Astrocyte of the spinal cord (primary cell): ENCODE data around the gene ACSF2.

ENCODE experiments used
- DNase-seq: peaks from one replicate; pipeline ENCODE4 v3.0.0; 2011; ENCODE audit warnings: low read depth, low spot score
- H3K4me3 ChIP-seq: 2 replicates; pipeline ENCODE4 v1.5.1; 2011; ENCODE audit warnings: low read depth, mild to moderate bottlenecking, low read length, moderate library complexity
- CTCF ChIP-seq: IDR thresholded peaks from 2 replicates; pipeline ENCODE4 v1.5.1; 2012; ENCODE audit warnings: low read depth, mild to moderate bottlenecking, low read length, inconsistent platforms
- in situ Hi-C: cut with HindIII; loops from 2 replicates; pipeline ENCODE4 v1.10.0; 2017; ENCODE audit warnings: low sequenced_read_pairs

Gene ACSF2

GRCh38 chr17:50499270-50499669 is 73.3 kb downstream of the ACSF2 start:
- DNase-seq, result no peak
- no peak for TF ChIP-seq CTCF
- no peak overlapping the region for H3K4me3 ChIP-seq
- in situ Hi-C loops, result no loop called here

GRCh38 chr17:50499721-50500120 is 73.7 kb downstream of the ACSF2 start:
- no peak overlapping the region for H3K4me3 ChIP-seq
- no peak for TF ChIP-seq CTCF
- in situ Hi-C loops, result no loop called here
- DNase-seq, result no peak

GRCh38 chr17:50501054-50501453 is 75.0 kb downstream of the ACSF2 start:
- no peak for DNase-seq
- no peak overlapping the region for H3K4me3 ChIP-seq
- in situ Hi-C loops, result no loop called here
- TF ChIP-seq CTCF, result peak; percentile 56

GRCh38 chr17:50502301-50502990 is 76.4 kb downstream of the ACSF2 start:
- in situ Hi-C loops, result no loop called here
- no peak for TF ChIP-seq CTCF
- H3K4me3 ChIP-seq, result no peak overlapping the region
- no peak for DNase-seq

- TF ChIP-seq CTCF, result no peak
- in situ Hi-C loops, result no loop called here
- H3K4me3 ChIP-seq, result no peak overlapping the region
- no peak for DNase-seq
These were observed 79.6 kb downstream of the ACSF2 start for GRCh38 chr17:50505591-50506130.

GRCh38 chr17:50506298-50506697 is 80.3 kb downstream of the ACSF2 start:
- no peak overlapping the region for H3K4me3 ChIP-seq
- in situ Hi-C loops, result no loop called here
- no peak for TF ChIP-seq CTCF
- DNase-seq, result no peak
